LNCAP (cell line): ENCODE results near the gene GMCL1.

Experiments
- TF ChIP-seq, protein P1 (sequence below): fragments of 450-650 bp; IDR thresholded peaks from 2 replicates; pipeline ENCODE4 v1.5.1; 2017; ENCODE audit warnings: mild to moderate bottlenecking

GMCL1 gene

DNA sequence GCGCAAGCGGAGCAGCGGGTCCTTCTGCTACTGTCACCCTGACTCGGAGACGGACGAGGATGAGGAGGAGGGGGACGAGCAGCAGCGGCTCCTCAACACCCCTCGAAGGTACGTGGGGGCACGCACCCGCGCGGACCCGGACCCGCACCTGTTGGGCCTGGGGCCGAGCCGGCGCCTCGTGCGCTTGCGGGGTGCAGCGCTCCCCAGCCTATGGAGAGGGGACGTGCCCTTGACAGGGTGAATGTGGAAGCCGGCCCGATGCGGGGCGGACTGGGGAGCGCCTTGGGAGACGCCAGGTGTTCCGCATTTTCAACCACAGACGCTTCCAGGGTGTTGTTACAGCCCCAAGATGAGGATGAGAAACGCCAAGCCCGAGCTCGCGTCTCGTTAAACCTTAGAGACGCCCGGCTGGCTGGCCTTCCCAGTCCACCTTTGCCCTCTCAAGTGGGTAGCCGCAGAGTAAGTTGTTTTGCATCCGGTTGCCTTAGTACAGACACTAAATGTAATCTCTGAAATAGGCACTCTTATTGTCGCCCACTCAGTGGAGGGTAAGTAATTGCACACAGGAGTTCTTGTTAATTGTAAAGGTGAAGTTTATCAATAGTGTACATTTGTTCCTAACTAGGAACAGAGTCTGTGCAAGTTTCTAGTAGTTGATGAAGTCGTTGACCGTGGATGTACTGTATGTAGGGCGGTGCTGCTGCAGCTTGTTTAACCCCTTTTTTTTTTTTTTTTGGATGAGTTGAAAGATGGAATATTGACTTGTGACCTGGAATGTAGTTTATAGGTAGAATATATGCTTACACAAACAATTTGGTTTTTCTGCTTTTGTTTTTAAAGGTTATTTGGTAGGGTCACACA is 815 bp downstream of the GMCL1 start:
- TF ChIP-seq, protein P1, sequence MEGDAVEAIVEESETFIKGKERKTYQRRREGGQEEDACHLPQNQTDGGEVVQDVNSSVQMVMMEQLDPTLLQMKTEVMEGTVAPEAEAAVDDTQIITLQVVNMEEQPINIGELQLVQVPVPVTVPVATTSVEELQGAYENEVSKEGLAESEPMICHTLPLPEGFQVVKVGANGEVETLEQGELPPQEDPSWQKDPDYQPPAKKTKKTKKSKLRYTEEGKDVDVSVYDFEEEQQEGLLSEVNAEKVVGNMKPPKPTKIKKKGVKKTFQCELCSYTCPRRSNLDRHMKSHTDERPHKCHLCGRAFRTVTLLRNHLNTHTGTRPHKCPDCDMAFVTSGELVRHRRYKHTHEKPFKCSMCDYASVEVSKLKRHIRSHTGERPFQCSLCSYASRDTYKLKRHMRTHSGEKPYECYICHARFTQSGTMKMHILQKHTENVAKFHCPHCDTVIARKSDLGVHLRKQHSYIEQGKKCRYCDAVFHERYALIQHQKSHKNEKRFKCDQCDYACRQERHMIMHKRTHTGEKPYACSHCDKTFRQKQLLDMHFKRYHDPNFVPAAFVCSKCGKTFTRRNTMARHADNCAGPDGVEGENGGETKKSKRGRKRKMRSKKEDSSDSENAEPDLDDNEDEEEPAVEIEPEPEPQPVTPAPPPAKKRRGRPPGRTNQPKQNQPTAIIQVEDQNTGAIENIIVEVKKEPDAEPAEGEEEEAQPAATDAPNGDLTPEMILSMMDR = no peak

DNA sequence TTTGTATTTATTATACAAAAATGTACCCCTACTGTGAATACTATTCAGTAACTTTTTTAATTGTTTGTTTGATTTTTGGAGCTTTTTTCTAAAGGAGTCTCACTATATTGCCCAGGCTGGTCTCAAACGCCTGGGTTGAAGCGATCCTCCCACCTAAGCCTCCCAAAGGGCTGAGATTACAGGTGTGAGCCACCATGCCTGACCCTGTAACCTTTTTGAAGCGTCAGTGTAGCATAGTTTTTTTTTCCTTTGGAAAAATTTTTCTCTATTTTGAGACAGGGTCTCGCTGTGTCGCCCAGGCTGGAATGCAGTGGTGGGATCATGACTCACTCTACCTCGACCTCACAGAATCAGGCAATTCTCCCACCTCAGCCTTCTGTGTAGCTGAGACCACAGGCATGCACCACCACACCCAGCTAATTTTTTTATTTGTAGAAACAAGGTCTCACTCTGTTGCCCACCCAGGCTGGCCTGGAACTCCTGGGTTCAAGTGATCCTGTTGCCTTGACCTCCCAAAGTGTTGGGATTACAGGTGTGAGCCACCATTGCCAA is 2.0 kb downstream of the GMCL1 start:
- TF ChIP-seq, protein P1 = no peak

DNA sequence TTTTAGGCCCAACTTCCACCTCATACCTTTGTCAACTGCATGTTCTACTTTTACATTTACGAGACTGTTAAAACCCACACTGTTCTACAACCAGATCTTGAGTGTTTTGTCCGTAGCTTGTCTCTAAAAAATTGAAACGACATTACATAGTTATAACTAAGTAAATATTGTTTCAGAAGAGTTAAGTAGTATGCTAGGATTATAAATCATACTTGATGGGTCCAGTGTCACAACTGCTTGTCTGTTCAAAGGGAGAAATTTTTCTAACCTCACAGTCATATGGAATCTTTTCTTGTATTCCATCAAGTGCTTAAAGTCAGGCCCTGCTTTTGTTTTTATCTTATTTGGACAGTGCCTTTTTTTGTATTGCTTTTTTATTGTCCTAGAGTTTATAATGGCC is 4.3 kb downstream of the GMCL1 start:
- TF ChIP-seq, protein P1 = no peak

DNA sequence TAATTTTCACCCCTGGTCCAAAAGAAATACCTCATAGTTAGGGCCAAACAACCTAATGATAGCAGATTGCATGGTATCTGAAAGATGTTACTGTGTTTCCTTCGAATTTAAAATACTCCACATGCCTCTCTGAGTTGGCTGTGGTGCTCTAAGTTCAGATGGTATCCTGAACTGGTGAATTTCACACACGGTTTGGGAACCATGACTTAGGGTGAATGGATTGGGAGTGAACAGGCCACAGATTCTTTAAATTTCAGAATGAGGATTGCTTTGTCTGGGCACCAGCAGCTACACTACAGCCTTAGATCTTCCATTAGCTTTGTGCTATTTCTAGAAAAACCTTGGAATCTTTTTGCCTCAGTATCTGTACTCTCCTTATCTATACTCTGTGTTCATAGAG is 6.2 kb downstream of the GMCL1 start:
- TF ChIP-seq, protein P1 = no peak

DNA sequence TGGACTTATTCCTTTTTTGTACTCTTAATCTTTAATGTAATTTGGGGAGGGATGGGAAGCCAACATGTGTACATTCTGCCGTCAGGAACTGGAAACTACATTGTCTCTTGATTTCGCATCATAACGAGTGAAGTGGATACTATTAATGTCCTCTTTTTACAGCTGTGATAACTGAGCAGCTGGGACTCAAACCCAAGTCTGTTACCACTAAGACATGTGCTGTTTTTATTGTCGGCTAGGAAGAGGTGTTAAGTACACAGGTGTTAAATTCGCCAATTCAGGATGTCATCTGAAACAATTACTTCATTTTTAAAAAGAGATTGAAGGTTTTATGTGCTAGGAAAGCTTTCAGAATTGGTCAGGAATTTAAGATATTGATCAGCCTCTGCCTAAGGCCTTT is 6.9 kb downstream of the GMCL1 start:
- TF ChIP-seq, protein P1 = no peak

DNA sequence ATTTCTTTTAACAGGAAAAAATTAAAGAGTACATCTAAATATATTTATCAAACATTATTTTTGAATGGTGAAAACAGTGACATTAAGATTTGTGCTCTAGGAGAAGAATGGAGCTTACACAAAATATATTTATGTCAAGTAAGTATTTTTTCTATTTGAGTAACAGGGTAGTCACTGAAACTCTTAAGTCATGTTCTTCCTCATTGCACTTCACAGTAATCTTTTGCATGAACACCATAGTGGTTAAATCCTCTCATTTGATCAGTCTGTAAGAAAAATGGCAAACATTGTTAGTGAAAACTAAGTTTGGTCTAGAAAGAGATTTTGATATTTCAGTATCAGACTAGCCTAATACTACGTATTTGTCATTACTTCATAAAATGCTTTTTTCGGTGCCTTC is 8.1 kb downstream of the GMCL1 start:
- TF ChIP-seq, protein P1 = no peak

DNA sequence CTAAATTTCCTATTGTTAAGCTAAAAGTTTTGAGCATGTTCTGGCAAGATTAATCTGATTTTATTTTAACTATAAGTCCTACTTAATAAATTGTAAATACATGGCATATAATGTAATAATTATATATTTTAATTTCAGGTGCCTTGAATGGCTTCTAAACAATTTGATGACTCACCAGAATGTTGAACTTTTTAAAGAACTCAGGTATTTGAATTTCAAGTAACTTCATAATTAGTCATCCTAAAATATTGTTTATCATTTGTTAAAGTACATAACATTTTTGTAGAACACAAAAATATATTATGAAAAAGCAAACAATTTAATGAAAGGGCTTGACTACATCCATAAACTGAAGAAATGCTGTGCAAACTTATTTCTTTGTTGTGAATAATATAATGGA is 14.5 kb downstream of the GMCL1 start:
- TF ChIP-seq, protein P1 = no peak
